ENCODE data around the gene BUD23.
"Not testable (repeated sequence)": the region's sequence is repeated elsewhere in the genome, so short reads cannot be mapped to it uniquely, and the experiment has no call there.

The BUD23 gene

GRCh38 chr7:73701357-73701995 is 18.1 kb downstream of the BUD23 start:
- no peak for DNase-seq (ENCODE audit: low spot score)

- no peak for DNase-seq (ENCODE audit: low spot score)
Measured at GRCh38 chr7:73702226-73702625, 18.8 kb downstream of the BUD23 start.

DNA sequence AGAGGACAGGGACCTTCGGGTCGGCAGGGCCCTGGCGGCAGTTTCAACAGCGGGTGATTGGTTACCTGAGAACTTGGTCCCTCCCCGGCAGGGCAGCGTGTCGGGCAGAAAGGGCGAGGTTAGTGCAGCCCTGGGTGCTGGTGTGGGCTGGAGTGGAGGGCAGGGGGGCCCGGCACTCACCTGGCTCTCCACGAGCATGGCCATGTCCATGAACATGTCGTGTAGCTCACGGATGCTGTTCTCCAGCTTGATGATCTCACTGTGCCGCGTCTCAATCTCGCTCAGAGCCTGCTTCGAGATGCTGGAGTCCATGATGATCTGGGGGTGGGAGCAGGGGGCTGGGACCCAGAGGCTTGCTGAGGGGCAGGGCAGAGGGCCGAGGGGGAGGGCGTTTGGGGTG is 19.3 kb downstream of the BUD23 start:
- no peak for DNase-seq (ENCODE audit: low spot score)

GRCh38 chr7:73703225-73703624 is 19.8 kb downstream of the BUD23 start:
- DNase-seq (ENCODE audit: low spot score): no peak

DNA sequence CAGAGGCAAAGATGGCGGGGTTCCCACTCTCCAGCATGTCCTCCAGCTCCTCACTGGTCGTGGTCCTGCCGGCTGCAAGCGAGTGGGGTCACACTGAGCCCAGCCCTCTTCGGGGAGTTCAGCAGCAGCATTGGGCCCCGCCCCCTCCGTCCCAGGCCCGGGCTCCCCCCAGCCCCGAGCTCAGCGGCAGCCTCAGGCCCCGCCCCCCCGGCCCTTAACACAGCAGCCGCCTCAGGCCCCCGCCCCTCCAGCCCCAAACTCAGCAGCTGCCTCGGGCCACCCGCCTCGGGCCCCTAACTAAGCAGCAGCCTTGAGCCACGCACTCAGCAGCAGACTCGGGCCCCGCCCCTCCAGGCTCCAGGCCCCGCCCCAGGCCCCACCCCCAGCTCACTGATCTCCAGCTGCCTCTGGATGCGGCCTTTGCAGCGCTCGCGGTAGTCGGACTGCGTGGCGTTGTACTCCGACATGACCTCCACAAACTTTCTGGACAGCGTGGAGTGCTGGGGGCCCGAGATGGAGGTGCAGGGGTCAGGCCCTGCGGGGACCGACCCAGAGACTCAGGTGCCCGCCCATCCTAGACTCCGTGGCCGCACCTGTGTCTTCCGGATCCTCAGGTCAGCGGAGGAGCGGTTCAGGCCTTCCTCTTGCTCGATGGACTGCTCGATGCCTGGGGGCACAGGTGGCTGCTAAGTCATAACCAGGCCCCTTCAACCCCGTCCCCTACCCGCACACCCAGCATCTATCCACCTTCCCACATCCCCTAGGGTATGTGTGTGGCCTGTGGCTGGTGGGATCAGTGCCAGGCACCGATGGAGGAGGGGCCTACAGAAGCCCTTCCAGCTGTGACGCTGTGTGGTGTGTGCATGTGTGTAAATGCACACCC is 20.6 kb downstream of the BUD23 start:
- DNase-seq (ENCODE audit: low spot score): no peak

GRCh38 chr7:73704640-73705550 is 21.5 kb downstream of the BUD23 start:
- DNase-seq (ENCODE audit: low spot score): no peak

- no peak for DNase-seq (ENCODE audit: low spot score)
Measured at GRCh38 chr7:73705551-73705920, 22.1 kb downstream of the BUD23 start.

GRCh38 chr7:73706126-73707044 is 23.0 kb downstream of the BUD23 start:
- no peak for DNase-seq (ENCODE audit: low spot score)

- DNase-seq (ENCODE audit: low spot score): no peak
Measured at GRCh38 chr7:73707045-73707631, 23.7 kb downstream of the BUD23 start.

DNA sequence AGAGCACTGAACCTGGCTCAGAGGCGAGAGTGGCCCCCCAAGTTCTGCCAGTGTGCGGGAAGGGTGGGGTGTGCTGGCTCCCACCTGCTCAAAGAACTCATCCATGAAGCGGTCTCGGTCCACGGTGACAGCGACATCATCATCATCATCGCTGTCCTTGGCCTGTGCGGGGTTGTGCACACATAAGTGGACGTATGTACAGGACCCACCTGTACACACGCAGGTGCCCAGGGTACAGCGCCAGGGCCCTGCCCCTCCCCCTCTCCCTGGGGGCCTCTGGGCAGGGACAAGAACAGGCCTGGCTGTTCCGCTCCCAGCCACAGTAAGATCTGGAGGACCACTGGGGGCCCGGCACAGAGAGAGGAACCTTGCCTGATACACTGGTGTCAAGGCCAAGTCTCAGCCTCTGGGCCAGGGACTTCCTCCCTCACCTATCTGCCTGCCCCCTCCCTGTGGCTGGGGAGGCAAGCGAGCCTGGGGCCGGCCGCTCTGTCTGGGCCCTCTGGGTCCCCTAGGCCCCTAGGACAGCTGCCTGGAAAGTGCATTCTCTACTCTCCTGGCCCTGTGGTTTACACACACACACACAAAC is 25.7 kb downstream of the BUD23 start:
- DNase-seq (ENCODE audit: low spot score): no peak

DNA sequence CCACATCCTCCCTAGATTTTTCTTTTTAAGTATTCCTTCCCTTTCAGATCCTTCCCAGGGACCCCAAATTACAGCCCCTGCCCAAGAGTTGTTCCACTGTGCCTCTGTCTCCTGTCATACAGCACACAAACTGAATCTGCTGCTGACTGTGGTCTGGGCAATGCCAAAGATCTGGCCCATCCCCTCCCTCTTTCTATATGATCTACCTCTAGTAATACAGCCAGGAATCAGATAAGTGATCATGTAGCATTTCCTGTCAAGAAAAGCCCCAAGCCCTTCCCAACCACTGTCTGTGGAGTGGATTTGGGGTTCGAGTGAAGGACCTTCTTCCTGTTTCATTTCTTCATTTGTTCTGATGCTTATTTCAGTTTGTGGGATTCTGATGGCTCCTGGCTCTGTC is 29.4 kb downstream of the BUD23 start:
- no peak for DNase-seq (ENCODE audit: low spot score)

GRCh38 chr7:73713319-73713718 is 29.9 kb downstream of the BUD23 start:
- not testable (repeated sequence) for DNase-seq (ENCODE audit: low spot score)

DNA sequence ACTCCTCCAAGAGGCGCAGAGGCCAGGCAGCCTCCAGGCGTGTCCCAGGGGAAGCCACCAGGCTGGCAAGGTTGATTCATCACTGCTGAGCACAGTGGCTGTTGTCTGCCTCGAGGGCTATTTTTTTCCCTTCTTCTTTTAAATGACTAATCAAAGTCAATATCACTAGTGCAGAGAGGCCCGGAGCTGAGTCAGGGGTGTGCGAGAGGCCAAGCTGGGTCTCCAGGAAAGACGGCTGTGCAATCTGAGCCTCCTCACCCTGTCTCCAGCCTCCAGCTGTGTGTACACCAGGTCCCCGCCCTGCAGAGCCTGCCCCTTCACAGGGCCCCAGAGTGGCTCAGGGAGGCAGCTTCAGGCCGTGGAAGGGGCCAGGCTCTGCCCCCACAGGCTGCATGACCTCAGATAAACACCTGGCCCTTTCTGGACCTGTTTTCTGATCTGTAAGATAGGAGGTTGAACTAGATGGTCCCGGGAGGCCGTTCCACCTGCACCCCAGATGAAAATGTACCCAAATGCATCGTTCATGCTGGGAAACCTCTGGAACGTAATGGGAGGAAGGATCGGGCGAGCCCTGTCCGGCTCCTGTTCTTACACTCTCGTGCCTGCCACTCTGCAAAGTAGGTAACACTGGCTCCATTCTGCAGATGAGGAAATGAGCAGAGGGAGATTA is 32.4 kb downstream of the BUD23 start:
- no peak for DNase-seq (ENCODE audit: low spot score)

- DNase-seq (ENCODE audit: low spot score): no peak
Measured at GRCh38 chr7:73716318-73716890, 33.0 kb downstream of the BUD23 start.

GRCh38 chr7:73717025-73717807 is 33.8 kb downstream of the BUD23 start:
- DNase-seq (ENCODE audit: low spot score): no peak

DNA sequence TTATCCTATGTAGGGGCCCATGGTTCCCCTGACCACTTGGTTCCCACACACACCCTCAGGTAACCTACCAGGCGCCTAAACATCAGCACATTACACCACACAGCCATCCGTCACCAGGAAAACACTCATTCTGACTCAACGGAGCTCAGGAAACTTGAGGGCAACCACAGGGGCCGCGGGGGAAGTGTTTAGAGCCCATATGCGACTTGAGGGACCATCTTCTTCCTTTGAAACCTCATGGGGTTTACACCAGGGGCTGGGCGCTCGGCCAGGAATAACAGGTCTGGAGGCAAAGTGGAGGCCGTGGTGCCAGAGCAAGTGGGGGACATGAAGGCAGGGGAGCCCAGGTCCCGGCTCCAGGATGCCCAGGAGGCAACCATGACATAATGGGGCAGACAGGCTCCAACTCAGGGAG is 34.6 kb downstream of the BUD23 start:
- DNase-seq (ENCODE audit: low spot score): no peak

GRCh38 chr7:73718438-73718881 is 35.1 kb downstream of the BUD23 start:
- no peak for DNase-seq (ENCODE audit: low spot score)

DNA sequence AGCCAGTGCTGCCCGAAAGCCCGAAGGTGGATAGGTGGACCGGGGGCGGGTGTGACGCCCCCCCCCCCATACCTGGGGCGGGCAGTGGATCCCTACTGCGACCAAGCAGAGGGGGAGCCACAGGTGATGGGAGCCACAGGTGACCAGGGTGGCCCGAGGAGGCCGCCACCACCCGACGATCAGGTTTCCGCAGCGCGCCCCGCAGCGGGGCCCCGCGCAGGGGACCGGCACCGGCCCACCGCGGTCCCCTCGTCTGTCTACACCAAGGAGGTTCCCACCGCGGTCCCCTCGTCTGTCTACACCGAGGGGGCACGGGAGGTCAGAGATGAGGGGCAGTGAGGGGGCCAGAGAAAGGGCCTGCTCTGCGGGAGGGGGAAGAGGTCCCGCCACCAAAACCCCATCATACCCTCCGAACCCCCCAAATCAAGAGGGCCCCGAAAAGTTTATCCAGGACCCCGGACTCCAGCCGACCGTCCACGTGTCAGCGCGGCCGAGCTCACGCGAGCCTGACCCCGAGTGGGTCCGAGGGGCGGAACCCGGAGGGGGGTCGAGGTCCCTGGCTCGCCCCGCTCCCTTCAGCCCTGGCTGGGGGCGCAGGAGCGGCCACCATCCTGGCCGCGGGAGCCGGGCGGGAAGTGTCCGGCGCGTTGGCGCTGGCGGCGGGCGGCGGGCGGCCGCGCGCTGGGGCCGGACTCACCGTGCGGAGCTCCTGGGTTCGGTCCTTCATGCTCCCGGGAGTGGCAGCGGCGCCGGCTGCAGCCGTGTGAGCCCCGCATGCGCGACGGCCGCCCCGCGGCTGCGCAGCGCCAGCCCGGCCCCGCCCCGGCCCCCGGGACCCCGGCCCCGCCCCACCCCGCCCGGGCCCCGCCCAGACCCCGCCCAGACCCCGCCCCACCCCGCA is 35.8 kb downstream of the BUD23 start, which contains the start of gene STX1A:
TSS of gene STX1A (minus strand) at position 765 of the 901 bp plus-strand sequence. CDS start at position 727, 38 bp downstream.
- DNase-seq (ENCODE audit: low spot score): peak; percentile 56

All from globus pallidus (tissue), 1 donor.